Measurements from ENCODE around the gene RELL2.

Gene RELL2

DNA sequence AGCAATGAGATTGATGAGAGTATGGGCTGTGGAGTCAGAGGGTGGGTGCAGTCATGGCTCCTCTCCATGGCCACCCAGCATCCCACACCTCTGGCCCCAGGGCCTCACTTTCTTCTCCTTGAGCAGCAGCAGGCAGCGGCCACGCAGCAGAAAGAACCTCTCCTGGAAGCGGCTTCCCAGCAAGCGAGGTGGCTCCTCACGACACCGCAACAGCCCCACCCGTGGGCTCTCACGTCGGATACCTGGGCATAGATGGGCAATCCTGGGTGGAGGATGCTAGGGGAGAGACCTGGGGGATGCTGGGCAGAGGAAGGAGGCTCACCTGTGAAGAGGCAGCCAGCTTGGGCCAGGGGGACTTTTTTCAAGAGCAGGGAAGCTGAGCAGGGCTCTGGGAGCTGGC, 19.6 kb downstream of the RELL2 start:
- no peak overlapping the region for H3K4me3 ChIP-seq (IDR thresholded peaks at IDR 0.05; ENCODE audit: insufficient read depth, low read depth, low read length)
- peaks cover 4% of the 10 kb centered on the region for H3K4me1 ChIP-seq (ENCODE audit: low read depth, poor library complexity, severe bottlenecking)
- no peak overlapping the region for H3K9ac ChIP-seq
- H3K27me3 ChIP-seq (ENCODE audit: insufficient read depth, low read depth) = no peaks in the 10 kb centered on the region; the same call in 1 of the 2 replicates
- no peak overlapping the region for H2AFZ ChIP-seq (ENCODE audit: low read depth)
- H3K36me3 ChIP-seq (ENCODE audit: insufficient read depth) = no peaks in the 10 kb centered on the region
- H3K27ac ChIP-seq = no peak overlapping the region
- H4K20me1 ChIP-seq (ENCODE audit: insufficient read depth) = no peaks in the 10 kb centered on the region
- H3K79me2 ChIP-seq (ENCODE audit: insufficient read depth, low read depth) = no peaks in the 10 kb centered on the region
- H3K4me2 ChIP-seq = no peak overlapping the region
- TF ChIP-seq, protein P1, sequence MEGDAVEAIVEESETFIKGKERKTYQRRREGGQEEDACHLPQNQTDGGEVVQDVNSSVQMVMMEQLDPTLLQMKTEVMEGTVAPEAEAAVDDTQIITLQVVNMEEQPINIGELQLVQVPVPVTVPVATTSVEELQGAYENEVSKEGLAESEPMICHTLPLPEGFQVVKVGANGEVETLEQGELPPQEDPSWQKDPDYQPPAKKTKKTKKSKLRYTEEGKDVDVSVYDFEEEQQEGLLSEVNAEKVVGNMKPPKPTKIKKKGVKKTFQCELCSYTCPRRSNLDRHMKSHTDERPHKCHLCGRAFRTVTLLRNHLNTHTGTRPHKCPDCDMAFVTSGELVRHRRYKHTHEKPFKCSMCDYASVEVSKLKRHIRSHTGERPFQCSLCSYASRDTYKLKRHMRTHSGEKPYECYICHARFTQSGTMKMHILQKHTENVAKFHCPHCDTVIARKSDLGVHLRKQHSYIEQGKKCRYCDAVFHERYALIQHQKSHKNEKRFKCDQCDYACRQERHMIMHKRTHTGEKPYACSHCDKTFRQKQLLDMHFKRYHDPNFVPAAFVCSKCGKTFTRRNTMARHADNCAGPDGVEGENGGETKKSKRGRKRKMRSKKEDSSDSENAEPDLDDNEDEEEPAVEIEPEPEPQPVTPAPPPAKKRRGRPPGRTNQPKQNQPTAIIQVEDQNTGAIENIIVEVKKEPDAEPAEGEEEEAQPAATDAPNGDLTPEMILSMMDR (conservative IDR thresholded peaks at IDR 0.05; ENCODE audit: low read depth, low read length) = no peak

DNA sequence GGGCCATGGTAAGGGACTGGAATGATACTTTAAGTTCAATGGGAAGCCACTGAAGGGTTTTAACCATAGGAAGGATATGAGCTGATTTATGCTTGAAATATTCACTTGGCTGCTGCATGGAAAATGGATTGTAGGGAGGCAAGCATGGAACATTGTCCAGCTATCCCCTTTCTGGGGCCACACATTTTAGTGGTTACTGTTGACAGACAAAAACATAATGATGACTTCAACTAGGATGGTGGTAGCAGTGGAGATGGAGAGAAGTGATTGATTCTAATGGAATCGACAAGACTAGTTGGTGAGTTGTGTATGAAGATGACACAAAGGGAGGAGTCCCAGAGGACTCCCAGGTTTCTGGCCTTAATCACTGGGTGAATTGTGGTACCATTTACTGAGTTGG, 20.6 kb downstream of the RELL2 start:
- Histone ChIP-seq H2AFZ (ENCODE audit: low read depth) (no peak overlapping the region), H3K79me2 (ENCODE audit: insufficient read depth, low read depth) (no peaks in the 10 kb centered on the region)
- TF ChIP-seq, protein P1 (conservative IDR thresholded peaks at IDR 0.05; ENCODE audit: low read depth, low read length) = no peak

DNA sequence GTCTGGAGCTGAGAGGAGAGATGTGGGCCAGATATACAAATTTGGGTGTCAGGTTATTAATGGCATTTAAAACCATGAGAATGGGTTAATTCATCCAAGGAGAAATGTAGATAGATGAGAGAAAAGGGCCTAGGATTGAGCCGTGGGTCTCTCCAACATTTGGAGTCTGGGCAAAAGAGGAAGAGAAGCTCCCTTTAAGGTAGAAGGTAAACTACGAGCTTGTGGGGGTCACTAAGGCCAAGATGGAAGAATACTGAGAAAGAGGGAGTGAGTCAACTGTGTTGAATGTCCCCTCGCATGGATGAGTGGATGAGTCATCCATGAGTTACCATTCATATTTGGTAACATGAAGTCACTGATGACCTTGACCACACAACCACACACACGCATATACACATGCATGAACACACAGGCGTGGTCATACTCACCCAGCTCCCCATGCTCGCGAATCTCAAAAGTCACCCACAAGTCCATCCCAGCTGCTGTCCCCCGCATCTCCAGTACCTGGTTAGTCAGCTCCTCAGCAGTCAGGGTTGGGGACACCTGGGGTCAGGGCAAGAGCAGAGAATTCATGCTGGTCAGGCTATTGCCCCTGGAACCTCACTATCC, 21.2 kb downstream of the RELL2 start:
- TF ChIP-seq, protein P1 (conservative IDR thresholded peaks at IDR 0.05; ENCODE audit: low read depth, low read length) = no peak
- no peak overlapping the region for H3K9ac ChIP-seq
- no peaks in the 10 kb centered on the region for H3K4me1 ChIP-seq (ENCODE audit: low read depth, poor library complexity, severe bottlenecking)
- no peaks in the 10 kb centered on the region for H3K36me3 ChIP-seq (ENCODE audit: insufficient read depth)
- no peak overlapping the region for H3K4me3 ChIP-seq (IDR thresholded peaks at IDR 0.05; ENCODE audit: insufficient read depth, low read depth, low read length)
- H3K27ac ChIP-seq = no peak overlapping the region
- no peaks in the 10 kb centered on the region; the same call in 1 of the 2 replicates for H3K27me3 ChIP-seq (ENCODE audit: insufficient read depth, low read depth)
- H3K4me2 ChIP-seq = no peak overlapping the region
- no peaks in the 10 kb centered on the region for H4K20me1 ChIP-seq (ENCODE audit: insufficient read depth)
- H3K79me2 ChIP-seq (ENCODE audit: insufficient read depth, low read depth) = no peaks in the 10 kb centered on the region
- H2AFZ ChIP-seq (ENCODE audit: low read depth) = no peak overlapping the region

More for the DNA sequence above, 20.6 kb downstream of the RELL2 start:
- H3K4me1 ChIP-seq (ENCODE audit: low read depth, poor library complexity, severe bottlenecking) = no peaks in the 10 kb centered on the region
- H4K20me1 ChIP-seq (ENCODE audit: insufficient read depth) = no peaks in the 10 kb centered on the region
- no peaks in the 10 kb centered on the region for H3K36me3 ChIP-seq (ENCODE audit: insufficient read depth)
- H3K9ac ChIP-seq = no peak overlapping the region
- no peak overlapping the region for H3K27ac ChIP-seq
- H3K27me3 ChIP-seq (ENCODE audit: insufficient read depth, low read depth) = no peaks in the 10 kb centered on the region; the same call in 1 of the 2 replicates
- no peak overlapping the region for H3K4me2 ChIP-seq
- H3K4me3 ChIP-seq (IDR thresholded peaks at IDR 0.05; ENCODE audit: insufficient read depth, low read depth, low read length) = no peak overlapping the region

DNA sequence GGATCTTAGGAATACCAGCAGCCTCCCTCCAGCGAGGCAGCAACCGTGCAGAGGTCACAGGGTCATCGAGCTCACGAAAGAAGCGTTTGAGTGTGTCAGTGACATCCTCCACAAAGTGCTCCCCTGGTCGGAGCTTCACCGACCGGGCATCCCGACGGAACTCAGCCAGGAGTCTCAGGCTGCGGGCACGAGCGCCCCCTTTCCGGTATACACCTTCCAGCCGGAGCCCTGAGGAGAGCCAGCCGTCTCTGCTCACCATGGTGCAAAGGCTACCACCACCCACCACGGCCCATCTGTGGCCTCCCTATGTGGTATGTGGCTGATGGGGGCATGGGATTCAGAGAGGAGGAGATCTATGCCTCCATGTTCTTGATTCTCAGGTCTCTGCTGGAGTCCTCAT, 25.2 kb downstream of the RELL2 start:
- H3K9ac ChIP-seq = no peak overlapping the region
- TF ChIP-seq, protein P1 (conservative IDR thresholded peaks at IDR 0.05; ENCODE audit: low read depth, low read length) = no peak

More for the DNA sequence above, 25.2 kb downstream of the RELL2 start:
- Histone ChIP-seq H3K4me3 (IDR thresholded peaks at IDR 0.05; ENCODE audit: insufficient read depth, low read depth, low read length) (no peak overlapping the region), H3K79me2 (ENCODE audit: insufficient read depth, low read depth) (no peaks in the 10 kb centered on the region), H2AFZ (ENCODE audit: low read depth) (no peak overlapping the region), H3K4me2 (no peak overlapping the region), H3K36me3 (ENCODE audit: insufficient read depth) (no peaks in the 10 kb centered on the region), H3K4me1 (ENCODE audit: low read depth, poor library complexity, severe bottlenecking) (no peaks in the 10 kb centered on the region), H4K20me1 (ENCODE audit: insufficient read depth) (no peaks in the 10 kb centered on the region), H3K27me3 (ENCODE audit: insufficient read depth, low read depth) (no peaks in the 10 kb centered on the region; the same call in 1 of the 2 replicates), H3K27ac (no peak overlapping the region)

Data from KMS-11 (cell line).